ENCODE data around the gene PPP4R3A. TPM values are rescaled to one million over a fixed set of nuclear protein-coding genes. Genes with fewer than 3 reads are reported as not detected.

PPP4R3A gene
- total and polyA plus RNA-seq, 2 experiments from 2014 or later: 53.5 to 94.9 TPM

GRCh38 chr14:91415794-91416743 is 94.0 kb downstream of the PPP4R3A start:
- H3K27me3 ChIP-seq: peaks cover 81% of the 10 kb centered on the region
- no peak overlapping the region for H3K27ac ChIP-seq
- H3K4me1 ChIP-seq (ENCODE audit: low read depth): no peaks in the 10 kb centered on the region
- no peak for DNase-seq (ENCODE audit: low read depth in 1 of 2, low spot score in 1 of 2)
- H3K4me3 ChIP-seq: peak overlapping the region; percentile 40
- H3K36me3 ChIP-seq: no peaks in the 10 kb centered on the region
- TF ChIP-seq CTCF (IDR thresholded peaks at IDR 0.05; ENCODE audit: low read depth, low read length): no peak
- no peaks in the 10 kb centered on the region for H3K9me3 ChIP-seq (ENCODE audit: low read depth)

GRCh38 chr14:91414475-91414833 is 95.7 kb downstream of the PPP4R3A start:
- no peak overlapping the region for H3K4me3 ChIP-seq
- H3K27me3 ChIP-seq: peaks cover 81% of the 10 kb centered on the region
- H3K4me1 ChIP-seq (ENCODE audit: low read depth): no peaks in the 10 kb centered on the region
- no peak for DNase-seq (ENCODE audit: low read depth in 1 of 2, low spot score in 1 of 2)
- no peak overlapping the region for H3K27ac ChIP-seq
- no peaks in the 10 kb centered on the region for H3K36me3 ChIP-seq
- TF ChIP-seq CTCF (IDR thresholded peaks at IDR 0.05; ENCODE audit: low read depth, low read length): no peak
- no peaks in the 10 kb centered on the region for H3K9me3 ChIP-seq (ENCODE audit: low read depth)

- H3K4me3 ChIP-seq: no peak overlapping the region
- H3K27me3 ChIP-seq: peaks cover 75% of the 10 kb centered on the region
- TF ChIP-seq CTCF (IDR thresholded peaks at IDR 0.05; ENCODE audit: low read depth, low read length): no peak
- no peaks in the 10 kb centered on the region for H3K4me1 ChIP-seq (ENCODE audit: low read depth)
- DNase-seq (ENCODE audit: low read depth in 1 of 2, low spot score in 1 of 2): no peak
- no peaks in the 10 kb centered on the region for H3K36me3 ChIP-seq
- no peaks in the 10 kb centered on the region for H3K9me3 ChIP-seq (ENCODE audit: low read depth)
- no peak overlapping the region for H3K27ac ChIP-seq
These were observed 96.3 kb downstream of the PPP4R3A start for GRCh38 chr14:91413547-91414474.

GRCh38 chr14:91412939-91413338 is 97.2 kb downstream of the PPP4R3A start:
- DNase-seq (ENCODE audit: low read depth in 1 of 2, low spot score in 1 of 2): no peak
- no peak for TF ChIP-seq CTCF (IDR thresholded peaks at IDR 0.05; ENCODE audit: low read depth, low read length)
- Histone ChIP-seq H3K36me3 (no peaks in the 10 kb centered on the region), H3K4me3 (no peak overlapping the region), H3K4me1 (ENCODE audit: low read depth) (no peaks in the 10 kb centered on the region), H3K27me3 (peaks cover 75% of the 10 kb centered on the region), H3K27ac (no peak overlapping the region), H3K9me3 (ENCODE audit: low read depth) (no peaks in the 10 kb centered on the region)

GRCh38 chr14:91410771-91411536 is 99.2 kb downstream of the PPP4R3A start:
- Histone ChIP-seq H3K27me3 (peaks cover 66% of the 10 kb centered on the region), H3K36me3 (no peaks in the 10 kb centered on the region), H3K4me1 (ENCODE audit: low read depth) (no peaks in the 10 kb centered on the region), H3K27ac (no peak overlapping the region), H3K4me3 (no peak overlapping the region), H3K9me3 (ENCODE audit: low read depth) (no peaks in the 10 kb centered on the region)
- TF ChIP-seq CTCF (IDR thresholded peaks at IDR 0.05; ENCODE audit: low read depth, low read length): no peak
- DNase-seq (ENCODE audit: low read depth in 1 of 2, low spot score in 1 of 2): no peak
